ENCODE measurements around the gene OR52W1. TPM values are rescaled to one million over a fixed set of nuclear protein-coding genes. Genes with fewer than 3 reads are reported as not detected.

The OR52W1 gene
- total RNA-seq, 1 experiment from 2014 or later, result not detected

DNA sequence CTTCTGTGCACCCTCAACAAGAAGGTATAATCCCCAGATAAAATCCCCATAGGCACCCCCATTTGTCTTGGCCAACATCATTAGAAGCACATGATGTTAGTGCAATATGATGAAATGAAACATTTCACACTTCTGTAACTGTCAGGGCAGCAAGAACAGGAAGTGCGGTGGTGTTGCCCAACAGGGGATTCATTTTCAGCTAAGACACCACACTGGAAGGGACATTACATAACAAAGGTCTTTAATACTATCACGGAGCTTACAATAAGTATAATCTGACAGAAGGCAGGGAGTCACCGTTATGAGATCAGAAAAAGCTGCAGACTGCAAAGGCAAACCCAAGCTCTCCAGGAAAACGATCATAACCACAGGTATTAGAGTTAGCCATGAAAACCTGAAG is 2.0 kb downstream of the OR52W1 start (continued):
- TF ChIP-seq SRF (IDR thresholded peaks at IDR 0.05; ENCODE audit: low read depth) (no peak), RAD21 (IDR thresholded peaks at IDR 0.05; ENCODE audit: low read depth) (no peak), FOSL1 (IDR thresholded peaks at IDR 0.05; ENCODE audit: low read depth) (no peak), SIN3A (IDR thresholded peaks at IDR 0.05; ENCODE audit: low read depth) (no peak)
- TF ChIP-seq, protein P1, sequence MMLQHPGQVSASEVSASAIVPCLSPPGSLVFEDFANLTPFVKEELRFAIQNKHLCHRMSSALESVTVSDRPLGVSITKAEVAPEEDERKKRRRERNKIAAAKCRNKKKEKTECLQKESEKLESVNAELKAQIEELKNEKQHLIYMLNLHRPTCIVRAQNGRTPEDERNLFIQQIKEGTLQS (IDR thresholded peaks at IDR 0.05), result no peak

DNA sequence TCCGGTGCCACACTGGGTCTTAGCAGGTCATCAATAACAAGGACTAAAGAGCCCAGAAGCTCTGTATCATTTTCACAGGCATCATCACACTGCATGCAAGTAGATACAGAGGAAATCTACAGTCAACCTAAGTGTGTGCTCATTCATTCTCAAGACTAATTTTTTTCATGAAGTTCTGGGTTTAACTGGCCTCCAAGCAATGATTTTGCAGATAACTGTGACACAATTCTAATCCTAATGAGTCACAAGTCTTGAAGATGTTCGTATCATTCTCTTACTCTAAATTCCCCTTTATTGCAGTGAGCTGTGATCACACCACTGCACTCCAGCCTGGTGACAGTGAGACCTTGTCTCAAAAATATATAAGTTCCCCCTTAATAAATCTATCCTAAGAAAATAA is 2.5 kb downstream of the OR52W1 start:
- no peak overlapping the region for H3K4me3 ChIP-seq (replicated peaks in 1 of 2; ENCODE audit: low read depth in 1 of 2, low read length in 2 of 2)
- ChIA-PET RAD21 (ENCODE audit: low non-redundant PET in 1 of 2, low total read pairs in 2 of 2, uncharacterized antibody in 2 of 2, unreplicated experiment in 2 of 2) (no interaction called here), POLR2A (no interaction called here), CTCF (interaction anchor here (1.1 kb wide), 2 partner anchors 49 to 81 kb away, joined by 3 read pairs; no protein-coding TSS in a partner anchor)
- no peaks in the 10 kb centered on the region for H3K9me3 ChIP-seq (ENCODE audit: control insufficient read depth in 1 of 2, insufficient read depth in 1 of 2, low read depth in 1 of 2, low read length in 2 of 2)
- intact Hi-C loops (cut with micrococcal nuclease), result no loop called here
- BruUV-seq (replicated peaks), result no TSS peak
- no peak for ATAC-seq
- TF ChIP-seq CEBPB (IDR thresholded peaks at IDR 0.05; ENCODE audit: low read depth), result no peak
- TF ChIP-seq, protein P2, sequence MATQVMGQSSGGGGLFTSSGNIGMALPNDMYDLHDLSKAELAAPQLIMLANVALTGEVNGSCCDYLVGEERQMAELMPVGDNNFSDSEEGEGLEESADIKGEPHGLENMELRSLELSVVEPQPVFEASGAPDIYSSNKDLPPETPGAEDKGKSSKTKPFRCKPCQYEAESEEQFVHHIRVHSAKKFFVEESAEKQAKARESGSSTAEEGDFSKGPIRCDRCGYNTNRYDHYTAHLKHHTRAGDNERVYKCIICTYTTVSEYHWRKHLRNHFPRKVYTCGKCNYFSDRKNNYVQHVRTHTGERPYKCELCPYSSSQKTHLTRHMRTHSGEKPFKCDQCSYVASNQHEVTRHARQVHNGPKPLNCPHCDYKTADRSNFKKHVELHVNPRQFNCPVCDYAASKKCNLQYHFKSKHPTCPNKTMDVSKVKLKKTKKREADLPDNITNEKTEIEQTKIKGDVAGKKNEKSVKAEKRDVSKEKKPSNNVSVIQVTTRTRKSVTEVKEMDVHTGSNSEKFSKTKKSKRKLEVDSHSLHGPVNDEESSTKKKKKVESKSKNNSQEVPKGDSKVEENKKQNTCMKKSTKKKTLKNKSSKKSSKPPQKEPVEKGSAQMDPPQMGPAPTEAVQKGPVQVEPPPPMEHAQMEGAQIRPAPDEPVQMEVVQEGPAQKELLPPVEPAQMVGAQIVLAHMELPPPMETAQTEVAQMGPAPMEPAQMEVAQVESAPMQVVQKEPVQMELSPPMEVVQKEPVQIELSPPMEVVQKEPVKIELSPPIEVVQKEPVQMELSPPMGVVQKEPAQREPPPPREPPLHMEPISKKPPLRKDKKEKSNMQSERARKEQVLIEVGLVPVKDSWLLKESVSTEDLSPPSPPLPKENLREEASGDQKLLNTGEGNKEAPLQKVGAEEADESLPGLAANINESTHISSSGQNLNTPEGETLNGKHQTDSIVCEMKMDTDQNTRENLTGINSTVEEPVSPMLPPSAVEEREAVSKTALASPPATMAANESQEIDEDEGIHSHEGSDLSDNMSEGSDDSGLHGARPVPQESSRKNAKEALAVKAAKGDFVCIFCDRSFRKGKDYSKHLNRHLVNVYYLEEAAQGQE (IDR thresholded peaks at IDR 0.05; ENCODE audit: low read depth), result no peak
- no peak for TF ChIP-seq CBX3 (IDR thresholded peaks at IDR 0.05; ENCODE audit: low read depth)
- TF ChIP-seq ZFX (IDR thresholded peaks at IDR 0.05), result no peak
- no peak for TF ChIP-seq SRF (IDR thresholded peaks at IDR 0.05; ENCODE audit: low read depth)
- TF ChIP-seq TCF7L2 (IDR thresholded peaks at IDR 0.05; ENCODE audit: borderline replicate concordance, extremely low read depth, insufficient read depth, insufficient read length), result no peak
- no peak for TF ChIP-seq ELF1 (IDR thresholded peaks at IDR 0.05; ENCODE audit: borderline replicate concordance, low read depth)
- TF ChIP-seq, protein P1 (IDR thresholded peaks at IDR 0.05), result no peak
- TF ChIP-seq, protein P3, sequence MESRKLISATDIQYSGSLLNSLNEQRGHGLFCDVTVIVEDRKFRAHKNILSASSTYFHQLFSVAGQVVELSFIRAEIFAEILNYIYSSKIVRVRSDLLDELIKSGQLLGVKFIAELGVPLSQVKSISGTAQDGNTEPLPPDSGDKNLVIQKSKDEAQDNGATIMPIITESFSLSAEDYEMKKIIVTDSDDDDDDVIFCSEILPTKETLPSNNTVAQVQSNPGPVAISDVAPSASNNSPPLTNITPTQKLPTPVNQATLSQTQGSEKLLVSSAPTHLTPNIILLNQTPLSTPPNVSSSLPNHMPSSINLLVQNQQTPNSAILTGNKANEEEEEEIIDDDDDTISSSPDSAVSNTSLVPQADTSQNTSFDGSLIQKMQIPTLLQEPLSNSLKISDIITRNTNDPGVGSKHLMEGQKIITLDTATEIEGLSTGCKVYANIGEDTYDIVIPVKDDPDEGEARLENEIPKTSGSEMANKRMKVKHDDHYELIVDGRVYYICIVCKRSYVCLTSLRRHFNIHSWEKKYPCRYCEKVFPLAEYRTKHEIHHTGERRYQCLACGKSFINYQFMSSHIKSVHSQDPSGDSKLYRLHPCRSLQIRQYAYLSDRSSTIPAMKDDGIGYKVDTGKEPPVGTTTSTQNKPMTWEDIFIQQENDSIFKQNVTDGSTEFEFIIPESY (IDR thresholded peaks at IDR 0.05; ENCODE audit: extremely low read depth, insufficient replicate concordance, low read length), result no peak
- TF ChIP-seq ZNF274 (IDR thresholded peaks at IDR 0.05; ENCODE audit: low read depth, low read length), result no peak
- TF ChIP-seq SP1 (IDR thresholded peaks at IDR 0.05; ENCODE audit: low read depth), result no peak
- H3K79me2 ChIP-seq (ENCODE audit: insufficient read depth, low read length), result no peaks in the 10 kb centered on the region
- H3K27ac ChIP-seq (ENCODE audit: low read depth, low read length), result no peak overlapping the region
- H3K36me3 ChIP-seq (ENCODE audit: control insufficient read depth in 1 of 2, insufficient read depth in 2 of 2, low read length in 2 of 2), result no peaks in the 10 kb centered on the region; a peak in 1 of 4 replicates
- H3K9me2 ChIP-seq (ENCODE audit: insufficient read depth), result no peaks in the 10 kb centered on the region
- no peak overlapping the region for H3K4me2 ChIP-seq (ENCODE audit: low read length)
- no peak for DNase-seq (ENCODE audit: low read depth, low spot score)
- no peak overlapping the region for H3K9ac ChIP-seq (ENCODE audit: low read length)
- H3K27me3 ChIP-seq (ENCODE audit: insufficient read depth, low read length), result peaks cover 14% of the 10 kb centered on the region; the same call in 1 of the 2 replicates
- H4K20me1 ChIP-seq (ENCODE audit: insufficient read depth), result no peaks in the 10 kb centered on the region
- no peak overlapping the region for H2AFZ ChIP-seq (ENCODE audit: low read depth, low read length, poor library complexity, severe bottlenecking)
- H3K4me1 ChIP-seq (ENCODE audit: control insufficient read depth in 1 of 2, insufficient read depth in 2 of 2, low read length in 2 of 2), result no peaks in the 10 kb centered on the region

All from HCT116 (cell line).